ENCODE results near the gene ADI1. TPM values are rescaled to one million over a fixed set of nuclear protein-coding genes. Genes with fewer than 3 reads are reported as not detected.

The ADI1 gene
- total and polyA plus RNA-seq, 2 experiments from 2014 or later = 77.7 to 140 TPM

DNA sequence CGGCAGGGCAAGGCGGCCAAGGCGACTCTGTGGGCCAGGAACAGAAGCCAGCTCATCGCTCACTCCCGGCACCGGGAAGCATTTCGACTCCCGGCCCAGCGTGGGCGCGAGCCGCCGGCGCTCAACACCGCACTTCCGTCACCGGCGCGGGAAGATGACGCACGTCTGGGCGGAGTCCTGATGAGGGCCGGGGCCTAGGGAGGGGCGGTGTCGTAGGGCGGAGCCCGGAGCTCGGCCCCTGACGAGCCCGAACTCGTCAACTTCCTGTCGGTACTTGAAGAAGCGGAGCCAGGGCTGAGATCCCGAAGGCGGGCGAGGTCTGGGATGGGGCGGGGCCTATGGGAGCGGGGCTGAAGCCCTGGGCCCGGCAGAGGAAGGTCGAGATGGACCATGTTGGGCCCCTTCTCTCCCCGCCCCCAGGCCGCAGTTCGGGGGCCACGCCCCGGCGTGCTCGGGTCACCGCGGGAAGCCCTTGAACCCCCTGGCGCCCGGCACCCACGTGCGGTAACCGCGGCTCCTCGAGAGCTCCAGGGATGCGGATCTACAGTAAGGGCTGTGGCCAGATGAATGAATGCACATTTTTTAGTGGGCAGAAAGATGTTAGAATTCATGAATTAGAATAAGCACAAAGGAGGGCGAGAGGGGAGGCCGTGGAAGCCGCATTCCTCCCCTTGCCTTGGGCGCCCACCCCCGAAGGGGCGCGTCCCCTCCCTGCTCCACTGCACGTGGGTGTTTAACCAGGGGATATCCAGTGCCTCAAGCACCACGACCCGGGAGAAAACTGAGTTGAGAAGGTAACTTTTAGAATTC is 39.1 kb upstream of the ADI1 start, which contains the start of gene RNASEH1:
Gene RNASEH1, minus strand, starts transcription at position 129 of the 810 bp plus-strand sequence. Its CDS starts 73 bp downstream, at position 56.
- no peaks in the 10 kb centered on the region for H3F3A ChIP-seq (ENCODE audit: insufficient read depth)
- in situ Hi-C loops (cut with MboI) = no loop called here
- no peaks in the 10 kb centered on the region for H3K27me3 ChIP-seq (replicated peaks; ENCODE audit: insufficient read depth)
- peak within 1 kb of the TSS; percentile 80 for H3K4me3 ChIP-seq
- H4K20me1 ChIP-seq (ENCODE audit: insufficient read depth) = no peaks in the 10 kb centered on the region
- H3K27ac ChIP-seq = peak within 1 kb of the TSS; percentile 93
- peak; percentile 99 for DNase-seq
- peaks cover 54% of the 10 kb centered on the region for H3K79me2 ChIP-seq (ENCODE audit: insufficient read depth)
- H3K36me3 ChIP-seq (ENCODE audit: low read depth) = peaks cover 26% of the 10 kb centered on the region
- H2AFZ ChIP-seq = peak within 1 kb of the TSS; percentile 92
- H3K9me3 ChIP-seq (ENCODE audit: low read depth) = no peaks in the 10 kb centered on the region
- no peaks in the 10 kb centered on the region for H3K9me2 ChIP-seq (ENCODE audit: insufficient read depth)
- 1% methylated on average over 53 to 63 of the region's 67 CpGs for WGBS, 2 experiments (ENCODE audit: low coverage in 1 of 2, low lambda C conversion rate in 2 of 2, missing lambda C conversion rate in 2 of 2)
- peak within 1 kb of the TSS; percentile 99 for H3K9ac ChIP-seq
- H3K4me2 ChIP-seq (ENCODE audit: unreplicated experiment) = peak within 1 kb of the TSS; percentile 95
- H3K4me1 ChIP-seq (ENCODE audit: insufficient read depth) = peaks cover 8% of the 10 kb centered on the region
- TF ChIP-seq EZH2phosphoT487 (IDR thresholded peaks at IDR 0.05; ENCODE audit: insufficient read depth, low read depth) = no peak
- no peak for TF ChIP-seq EZH2 (IDR thresholded peaks at IDR 0.05; ENCODE audit: insufficient read depth, poor library complexity, severe bottlenecking)

GRCh38 chr2:3557639-3558204 is 38.4 kb upstream of the ADI1 start:
- no peak for DNase-seq
- H3F3A ChIP-seq (ENCODE audit: insufficient read depth) = no peaks in the 10 kb centered on the region
- peak overlapping the region; percentile 91 for H3K4me2 ChIP-seq (ENCODE audit: unreplicated experiment)
- peak overlapping the region; percentile 99 for H3K9ac ChIP-seq
- no peaks in the 10 kb centered on the region for H3K27me3 ChIP-seq (replicated peaks; ENCODE audit: insufficient read depth)
- H4K20me1 ChIP-seq (ENCODE audit: insufficient read depth) = no peaks in the 10 kb centered on the region
- in situ Hi-C loops (cut with MboI) = no loop called here
- H3K4me1 ChIP-seq (ENCODE audit: insufficient read depth) = peaks cover 8% of the 10 kb centered on the region
- H3K27ac ChIP-seq = peak overlapping the region; percentile 93
- H3K9me2 ChIP-seq (ENCODE audit: insufficient read depth) = no peaks in the 10 kb centered on the region
- TF ChIP-seq EZH2 (IDR thresholded peaks at IDR 0.05; ENCODE audit: insufficient read depth, poor library complexity, severe bottlenecking) (no peak), EZH2phosphoT487 (IDR thresholded peaks at IDR 0.05; ENCODE audit: insufficient read depth, low read depth) (no peak)
- peaks cover 60% of the 10 kb centered on the region for H3K79me2 ChIP-seq (ENCODE audit: insufficient read depth)
- H2AFZ ChIP-seq = peak overlapping the region; percentile 62
- H3K36me3 ChIP-seq (ENCODE audit: low read depth) = peaks cover 26% of the 10 kb centered on the region
- 1 to 2% methylated on average over 39 to 40 of the region's 40 CpGs for WGBS, 2 experiments (ENCODE audit: low coverage in 1 of 2, low lambda C conversion rate in 2 of 2, missing lambda C conversion rate in 2 of 2)
- no peaks in the 10 kb centered on the region for H3K9me3 ChIP-seq (ENCODE audit: low read depth)
- peak overlapping the region; percentile 80 for H3K4me3 ChIP-seq

GRCh38 chr2:3553946-3554345 is 34.6 kb upstream of the ADI1 start:
- Histone ChIP-seq H3K79me2 (ENCODE audit: insufficient read depth) (peaks cover 65% of the 10 kb centered on the region), H3K4me2 (ENCODE audit: unreplicated experiment) (no peak overlapping the region), H3K9me2 (ENCODE audit: insufficient read depth) (no peaks in the 10 kb centered on the region), H3K4me1 (ENCODE audit: insufficient read depth) (peaks cover 8% of the 10 kb centered on the region), H3K27ac (no peak overlapping the region), H4K20me1 (ENCODE audit: insufficient read depth) (no peaks in the 10 kb centered on the region), H3F3A (ENCODE audit: insufficient read depth) (0 out of 2 replicates have a peak, but pooled peaks cover 7% of the 10 kb centered on the region), H3K9ac (no peak overlapping the region), H3K4me3 (no peak overlapping the region), H3K27me3 (replicated peaks; ENCODE audit: insufficient read depth) (no peaks in the 10 kb centered on the region), H3K36me3 (ENCODE audit: low read depth) (peaks cover 49% of the 10 kb centered on the region), H3K9me3 (ENCODE audit: low read depth) (no peaks in the 10 kb centered on the region), H2AFZ (no peak overlapping the region)
- in situ Hi-C loops (cut with MboI) = no loop called here
- 95 to 98% methylated on average over 10 of the region's 10 CpGs for WGBS, 2 experiments (ENCODE audit: low coverage in 1 of 2, low lambda C conversion rate in 2 of 2, missing lambda C conversion rate in 2 of 2)
- TF ChIP-seq EZH2phosphoT487 (IDR thresholded peaks at IDR 0.05; ENCODE audit: insufficient read depth, low read depth) (no peak), EZH2 (IDR thresholded peaks at IDR 0.05; ENCODE audit: insufficient read depth, poor library complexity, severe bottlenecking) (no peak)
- no peak for DNase-seq

DNA sequence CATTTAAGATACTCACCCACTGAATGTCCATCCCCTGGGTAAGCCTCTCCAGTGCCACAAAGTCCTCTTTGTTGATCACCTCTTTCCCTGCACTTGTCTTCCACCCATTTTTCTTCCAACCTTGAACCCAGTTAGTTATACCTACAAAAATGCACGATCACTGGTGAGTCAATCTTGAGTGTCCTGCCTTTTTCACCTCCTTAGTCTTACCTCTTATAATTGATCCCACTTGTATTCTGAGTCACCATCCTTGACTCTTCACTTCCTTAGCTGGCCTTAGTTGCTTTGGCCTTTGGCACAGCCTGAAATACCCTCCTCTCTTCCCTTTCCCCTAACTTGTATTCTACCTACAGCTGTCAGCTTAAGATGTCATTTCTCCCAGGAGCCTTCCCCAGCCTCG is 28.6 kb upstream of the ADI1 start:
- no peak overlapping the region for H2AFZ ChIP-seq
- H3K79me2 ChIP-seq (ENCODE audit: insufficient read depth) = peaks cover 71% of the 10 kb centered on the region
- WGBS, 2 experiments (ENCODE audit: low coverage in 1 of 2, low lambda C conversion rate in 2 of 2, missing lambda C conversion rate in 2 of 2) = 72 to 82% methylated on average over 2 of the region's 2 CpGs
- H3K27me3 ChIP-seq (replicated peaks; ENCODE audit: insufficient read depth) = no peaks in the 10 kb centered on the region
- peak; percentile 8 for DNase-seq
- H3K9me3 ChIP-seq (ENCODE audit: low read depth) = no peaks in the 10 kb centered on the region
- H3K9ac ChIP-seq = no peak overlapping the region
- no peaks in the 10 kb centered on the region for H3K4me1 ChIP-seq (ENCODE audit: insufficient read depth)
- in situ Hi-C loops (cut with MboI) = no loop called here
- H3K36me3 ChIP-seq (ENCODE audit: low read depth) = peaks cover 75% of the 10 kb centered on the region
- TF ChIP-seq EZH2 (IDR thresholded peaks at IDR 0.05; ENCODE audit: insufficient read depth, poor library complexity, severe bottlenecking) (no peak), EZH2phosphoT487 (IDR thresholded peaks at IDR 0.05; ENCODE audit: insufficient read depth, low read depth) (no peak)
- H3K27ac ChIP-seq = no peak overlapping the region
- no peaks in the 10 kb centered on the region for H4K20me1 ChIP-seq (ENCODE audit: insufficient read depth)
- H3K4me2 ChIP-seq (ENCODE audit: unreplicated experiment) = no peak overlapping the region
- H3K9me2 ChIP-seq (ENCODE audit: insufficient read depth) = no peaks in the 10 kb centered on the region
- no peak overlapping the region for H3K4me3 ChIP-seq
- H3F3A ChIP-seq (ENCODE audit: insufficient read depth) = 0 out of 2 replicates have a peak, but pooled peaks cover 7% of the 10 kb centered on the region
